GM21619 (cell line): ENCODE measurements around the gene IGSF23.

Experiments
- ATAC-seq: cut with Tn5 transposase; IDR thresholded peaks from one replicate; pipeline ENCODE4 v1.9.1; 2021; ENCODE audit not compliant: unreplicated experiment

IGSF23 gene

GRCh38 chr19:44640518-44640917 is 27.2 kb downstream of the IGSF23 start:
- no peak for ATAC-seq

GRCh38 chr19:44641501-44642265 is 28.3 kb downstream of the IGSF23 start:
- no peak for ATAC-seq

DNA sequence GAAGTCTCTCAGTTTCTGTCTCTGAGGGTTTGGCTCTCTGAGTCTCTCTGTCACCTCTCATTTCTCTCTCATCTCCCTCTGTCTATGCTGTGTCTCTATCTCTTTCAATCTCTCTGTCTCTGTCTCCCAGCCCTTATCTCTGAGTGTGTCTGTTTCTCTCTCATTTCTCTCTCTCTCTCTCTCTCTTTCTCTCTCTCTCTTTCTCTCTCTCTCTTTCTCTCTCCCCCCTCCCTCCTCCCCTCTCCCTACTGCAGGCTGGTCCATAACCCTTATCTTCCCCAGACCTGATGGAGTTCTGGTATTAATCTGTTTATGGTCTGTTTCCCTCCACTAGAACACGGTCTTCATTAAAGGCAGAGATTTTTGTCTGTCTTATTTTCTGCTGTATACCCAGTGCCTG is 29.0 kb downstream of the IGSF23 start:
- ATAC-seq = no peak

GRCh38 chr19:44643605-44644401 is 30.4 kb downstream of the IGSF23 start, which contains the start of gene PVR:
PVR (plus strand) TSS chr19:44643910; CDS start chr19:44644097, 187 bp downstream.
- ATAC-seq = no peak

DNA sequence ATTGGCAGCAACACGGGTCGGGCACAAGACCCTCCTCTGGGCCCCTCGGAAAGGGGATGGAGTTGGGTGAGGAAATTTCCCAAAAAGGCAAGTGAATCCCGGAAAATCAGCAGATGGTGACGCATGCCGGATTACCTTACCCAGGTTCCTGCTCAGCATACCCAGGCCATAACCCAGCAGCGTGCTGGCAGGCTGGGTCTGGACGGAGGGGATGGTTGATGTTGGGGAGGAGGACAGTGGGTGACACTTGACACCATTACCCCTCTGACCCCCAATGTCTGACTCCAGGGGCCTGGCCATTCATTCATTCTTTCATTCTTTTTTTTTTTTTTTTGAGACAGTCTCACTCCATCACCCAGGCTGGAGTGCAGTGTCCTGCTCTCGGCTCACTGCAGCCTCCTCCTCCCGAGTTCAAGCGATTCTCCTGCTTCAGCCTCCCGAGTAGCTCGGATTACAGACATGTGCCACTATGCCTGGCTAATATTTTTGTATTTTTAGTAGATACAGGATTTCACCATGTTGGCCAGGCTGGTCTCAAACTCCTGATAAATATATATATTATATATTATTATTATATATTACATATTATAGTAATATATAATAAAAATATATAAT is 31.1 kb downstream of the IGSF23 start:
- ATAC-seq = no peak

- ATAC-seq = no peak
Observed at GRCh38 chr19:44645407-44646048, 32.2 kb downstream of the IGSF23 start.

DNA sequence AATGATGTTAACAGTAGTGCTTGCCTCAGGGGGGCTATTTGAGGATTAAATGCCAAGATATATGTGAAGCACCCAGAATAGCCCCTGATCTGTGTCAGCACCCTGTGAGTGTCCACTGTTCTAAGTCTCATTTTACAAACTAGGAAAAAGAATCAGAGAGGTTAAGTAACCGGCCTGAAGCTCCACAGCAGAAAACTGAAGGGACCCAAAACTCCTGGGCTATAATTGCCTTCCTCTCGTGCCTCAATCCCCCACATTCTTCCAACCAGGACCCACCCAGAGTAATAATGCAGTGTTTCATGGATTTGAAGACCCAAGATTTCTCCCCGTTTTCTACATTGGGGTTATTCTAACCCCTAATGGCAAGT is 32.7 kb downstream of the IGSF23 start:
- ATAC-seq = no peak

DNA sequence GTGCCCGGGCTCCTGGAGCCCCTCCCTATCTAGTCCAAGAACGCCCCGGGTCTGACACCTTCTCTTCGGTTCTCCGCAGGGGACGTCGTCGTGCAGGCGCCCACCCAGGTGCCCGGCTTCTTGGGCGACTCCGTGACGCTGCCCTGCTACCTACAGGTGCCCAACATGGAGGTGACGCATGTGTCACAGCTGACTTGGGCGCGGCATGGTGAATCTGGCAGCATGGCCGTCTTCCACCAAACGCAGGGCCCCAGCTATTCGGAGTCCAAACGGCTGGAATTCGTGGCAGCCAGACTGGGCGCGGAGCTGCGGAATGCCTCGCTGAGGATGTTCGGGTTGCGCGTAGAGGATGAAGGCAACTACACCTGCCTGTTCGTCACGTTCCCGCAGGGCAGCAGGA is 33.8 kb downstream of the IGSF23 start:
- ATAC-seq = no peak

DNA sequence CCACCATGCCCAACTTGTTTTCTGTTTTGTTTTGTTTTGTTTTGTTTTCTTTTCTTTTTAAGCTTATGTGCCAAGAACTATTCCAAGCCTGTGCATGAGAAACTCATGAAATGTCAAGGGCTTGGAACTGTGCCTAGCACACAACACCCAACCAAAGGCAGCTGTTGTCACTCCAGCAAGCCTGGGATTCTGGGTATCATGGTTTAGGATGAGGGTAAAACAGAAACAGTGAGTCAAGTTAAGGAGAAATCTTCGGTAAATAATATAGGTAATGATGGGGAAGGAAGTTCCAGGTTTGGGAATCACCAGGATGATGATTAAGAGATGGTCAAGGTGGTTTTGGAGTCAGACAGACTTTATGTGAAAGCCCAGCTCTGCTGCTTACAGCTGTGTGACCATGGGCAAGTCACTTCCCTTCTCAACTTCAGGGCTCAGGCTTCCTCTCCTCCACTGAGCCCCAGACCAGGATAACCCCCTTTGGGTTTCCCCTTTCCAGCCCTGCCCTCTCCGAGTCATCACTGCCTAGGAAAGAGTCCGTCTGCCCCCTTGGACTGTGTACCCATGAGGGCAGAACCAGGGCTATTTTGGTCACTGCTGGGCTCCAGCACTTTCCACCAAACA is 35.4 kb downstream of the IGSF23 start:
- ATAC-seq = no peak

GRCh38 chr19:44649578-44650145 is 36.3 kb downstream of the IGSF23 start:
- no peak for ATAC-seq

GRCh38 chr19:44653343-44653742 is 40.0 kb downstream of the IGSF23 start:
- no peak for ATAC-seq

DNA sequence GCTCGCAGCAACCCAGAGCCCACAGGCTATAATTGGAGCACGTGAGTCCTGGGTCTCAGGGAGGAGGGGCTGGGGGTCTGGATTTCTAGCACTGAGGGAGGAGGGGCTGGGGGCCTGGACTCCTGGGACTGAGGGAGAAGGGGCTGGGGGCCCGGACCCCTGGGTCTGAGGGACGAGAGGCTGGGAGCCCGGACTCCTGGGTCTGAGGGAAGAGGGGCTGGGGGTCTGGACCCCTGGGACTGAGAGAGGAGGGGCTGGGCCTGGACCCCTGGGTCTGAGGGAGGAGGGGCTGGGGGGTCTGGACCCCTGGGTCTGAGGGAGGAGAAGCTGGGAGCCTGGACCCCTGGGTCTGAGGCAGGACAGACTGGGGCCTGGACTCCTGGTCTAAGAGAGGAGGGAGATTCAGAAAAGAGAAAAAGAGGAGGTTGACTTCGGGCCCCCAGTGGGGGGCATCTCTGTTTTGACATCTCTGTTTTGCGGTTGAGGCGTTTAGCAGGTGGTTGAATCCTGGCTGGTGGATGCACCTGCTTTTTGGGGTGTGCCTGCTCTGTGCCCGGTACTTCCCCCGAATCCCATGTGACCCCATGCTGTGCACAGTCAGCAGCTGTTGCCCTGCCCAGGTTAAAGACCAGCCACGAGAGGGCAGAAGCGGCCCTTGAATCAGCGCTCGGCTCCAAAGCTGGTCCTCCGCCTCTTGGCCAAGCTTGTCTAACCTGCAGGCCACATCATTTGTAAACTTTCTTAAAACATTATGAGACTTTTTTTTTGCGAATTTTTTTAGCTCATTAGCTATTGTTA is 40.8 kb downstream of the IGSF23 start:
- peak; percentile 90 for ATAC-seq

GRCh38 chr19:44657211-44657921 is 44.0 kb downstream of the IGSF23 start:
- ATAC-seq = no peak

DNA sequence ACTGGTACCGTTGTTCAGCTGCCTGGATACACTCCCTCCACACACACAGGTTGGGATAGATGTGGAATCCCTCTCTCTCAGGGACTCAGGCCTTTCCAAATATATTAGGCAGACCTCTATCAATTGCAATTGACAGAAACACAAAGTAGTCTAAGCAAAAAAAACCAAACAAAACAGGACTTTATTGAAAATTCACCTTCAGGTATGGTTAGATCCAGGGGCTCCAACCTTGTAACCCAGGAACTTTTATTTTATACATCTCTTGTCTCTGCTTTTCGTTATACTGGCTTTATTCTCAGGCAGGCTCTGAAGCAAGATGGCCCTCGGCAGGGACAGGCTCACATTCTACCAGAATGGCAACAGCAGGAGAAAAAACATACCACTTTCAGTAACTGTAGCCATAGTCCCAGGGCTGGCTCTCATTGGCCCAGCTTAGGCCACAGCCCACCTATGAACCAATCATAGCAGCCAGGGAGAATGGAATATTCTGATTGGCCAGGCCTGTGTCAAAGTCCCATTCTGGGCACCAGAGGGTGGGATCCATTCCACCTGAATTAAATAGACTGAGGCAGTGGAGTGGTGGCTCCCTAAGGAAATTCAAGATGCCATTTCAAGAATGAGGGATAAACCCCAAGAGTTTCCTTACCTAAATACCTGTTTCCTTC is 44.8 kb downstream of the IGSF23 start:
- ATAC-seq = no peak

DNA sequence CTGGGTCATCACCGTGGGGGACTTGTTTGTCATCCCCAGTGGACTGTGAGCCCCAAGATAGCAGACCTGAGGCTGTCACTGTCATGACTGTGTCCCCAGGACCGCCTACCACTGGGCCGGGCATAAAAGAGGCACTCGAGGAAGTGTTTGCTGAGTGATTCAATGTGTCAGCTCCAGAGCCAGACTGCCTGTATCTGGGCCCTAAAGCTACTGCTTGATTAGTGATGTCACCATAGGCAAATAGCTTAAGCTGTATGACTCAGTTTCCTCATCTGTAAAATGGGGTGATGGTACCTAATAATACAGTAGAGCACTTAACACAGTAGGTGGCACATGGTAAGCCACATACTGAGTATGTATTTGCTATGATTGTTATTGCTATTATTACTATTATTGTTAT is 46.7 kb downstream of the IGSF23 start:
- no peak for ATAC-seq

- ATAC-seq = no peak
Observed at GRCh38 chr19:44661205-44661604, 47.8 kb downstream of the IGSF23 start.

DNA sequence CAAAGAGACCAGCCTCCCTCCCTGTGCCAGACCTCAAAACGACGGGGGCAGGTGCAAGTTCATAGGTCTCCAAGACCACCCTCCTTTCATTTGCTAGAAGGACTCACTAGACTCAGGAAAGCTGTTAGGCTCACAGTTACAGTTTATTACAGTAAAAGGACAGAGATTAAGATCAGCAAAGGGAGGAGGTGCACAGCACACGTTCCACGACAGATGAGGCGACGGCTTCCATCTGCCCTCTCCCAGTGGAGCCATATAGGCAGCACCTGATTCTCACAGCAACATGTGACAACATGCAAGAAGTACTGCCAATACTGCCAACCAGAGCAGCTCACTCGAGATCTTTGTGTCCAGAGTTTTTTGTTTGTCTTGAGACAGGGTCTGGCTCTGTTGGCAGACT is 48.5 kb downstream of the IGSF23 start:
- no peak for ATAC-seq

DNA sequence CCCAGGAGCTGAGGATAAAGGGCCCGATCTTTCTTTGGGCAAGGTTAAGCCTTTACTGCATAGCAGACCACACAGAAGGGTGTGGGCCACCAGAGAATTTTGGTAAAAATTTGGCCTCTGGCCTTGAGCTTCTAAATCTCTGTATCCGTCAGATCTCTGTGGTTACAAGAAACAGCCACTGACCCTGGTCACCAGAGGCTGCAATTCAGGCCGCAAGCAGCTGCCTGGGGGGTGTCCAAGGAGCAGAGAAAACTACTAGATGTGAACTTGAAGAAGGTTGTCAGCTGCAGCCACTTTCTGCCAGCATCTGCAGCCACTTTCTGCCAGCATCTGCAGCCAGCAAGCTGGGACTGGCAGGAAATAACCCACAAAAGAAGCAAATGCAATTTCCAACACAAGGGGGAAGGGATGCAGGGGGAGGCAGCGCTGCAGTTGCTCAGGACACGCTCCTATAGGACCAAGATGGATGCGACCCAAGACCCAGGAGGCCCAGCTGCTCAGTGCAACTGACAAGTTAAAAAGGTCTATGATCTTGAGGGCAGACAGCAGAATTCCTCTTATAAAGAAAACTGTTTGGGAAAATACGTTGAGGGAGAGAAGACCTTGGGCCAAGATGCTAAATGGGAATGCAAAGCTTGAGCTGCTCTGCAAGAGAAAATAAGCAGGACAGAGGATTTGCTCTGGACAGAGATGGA is 49.5 kb downstream of the IGSF23 start:
- no peak for ATAC-seq
